HG03196 (cell line): Measurements from ENCODE around the gene TMEM119.
A peak's percentile ranks its signal among the peaks of the same experiment; 100 is the strongest.
"Not testable (repeated sequence)": the region's sequence is repeated elsewhere in the genome, so short reads cannot be mapped to it uniquely, and the experiment has no call there.

ENCODE experiments used
- ATAC-seq: cut with Tn5 transposase; IDR thresholded peaks from one replicate; pipeline ENCODE4 v1.9.1; 2021; ENCODE audit not compliant: unreplicated experiment

TMEM119 gene

GRCh38 chr12:108585864-108586263 is 12.0 kb downstream of the TMEM119 start:
- ATAC-seq, result no peak

GRCh38 chr12:108584456-108585065 is 13.3 kb downstream of the TMEM119 start:
- ATAC-seq, result no peak

GRCh38 chr12:108583991-108584390 is 13.9 kb downstream of the TMEM119 start:
- no peak for ATAC-seq

GRCh38 chr12:108582978-108583770 is 14.7 kb downstream of the TMEM119 start:
- ATAC-seq, result no peak

GRCh38 chr12:108582509-108582908 is 15.4 kb downstream of the TMEM119 start:
- no peak for ATAC-seq

- ATAC-seq, result no peak
Observed at GRCh38 chr12:108581311-108582227, 16.3 kb downstream of the TMEM119 start.

GRCh38 chr12:108580531-108580930 is 17.4 kb downstream of the TMEM119 start:
- no peak for ATAC-seq

GRCh38 chr12:108578813-108579212 is 19.1 kb downstream of the TMEM119 start:
- ATAC-seq, result no peak

- no peak for ATAC-seq
Observed at GRCh38 chr12:108578264-108578663, 19.6 kb downstream of the TMEM119 start.

- ATAC-seq, result no peak
Observed at GRCh38 chr12:108577458-108577857, 20.4 kb downstream of the TMEM119 start.

- no peak for ATAC-seq
Observed at GRCh38 chr12:108576660-108577234, 21.1 kb downstream of the TMEM119 start.

GRCh38 chr12:108575199-108575912 is 22.5 kb downstream of the TMEM119 start:
- ATAC-seq, result no peak

GRCh38 chr12:108574276-108574675 is 23.6 kb downstream of the TMEM119 start:
- not testable (repeated sequence) for ATAC-seq

GRCh38 chr12:108573317-108573716 is 24.6 kb downstream of the TMEM119 start:
- no peak for ATAC-seq

GRCh38 chr12:108572166-108572790 is 25.6 kb downstream of the TMEM119 start:
- ATAC-seq, result no peak

GRCh38 chr12:108571609-108572165 is 26.2 kb downstream of the TMEM119 start:
- ATAC-seq, result no peak

- no peak for ATAC-seq
Observed at GRCh38 chr12:108570743-108571608, 26.9 kb downstream of the TMEM119 start.

GRCh38 chr12:108568338-108569154 is 29.3 kb downstream of the TMEM119 start:
- peak; percentile 77 for ATAC-seq
